Vagina (tissue), 2 donors: ENCODE data around the gene FBXW2. TPM values are rescaled to one million over a fixed set of nuclear protein-coding genes. Genes with fewer than 3 reads are reported as not detected.
A peak's percentile ranks its signal among the peaks of the same experiment; 100 is the strongest.
"Not testable (repeated sequence)": the region's sequence is repeated elsewhere in the genome, so short reads cannot be mapped to it uniquely, and the experiment has no call there.

Experiments
- DNase-seq, 2 donors: peaks; one replicate each; pipeline ENCODE4 v3.0.0-alpha.2; 2017; ENCODE audit errors: extremely low spot score in 2 of 2
- H3K27ac ChIP-seq: fragments of 200-600 bp; sonication (generic); one replicate; pipeline ENCODE4 v1.5.1; 2019
- H3K27me3 ChIP-seq: fragments of 200-600 bp; sonication (generic); one replicate; pipeline ENCODE4 v1.5.1; 2019
- H3K36me3 ChIP-seq, 2 donors: fragments of 200-600 bp; sonication (generic); one replicate each; pipeline ENCODE4 v1.5.1; 2017 to 2019
- H3K4me1 ChIP-seq: fragments of 200-600 bp; sonication (generic); one replicate; pipeline ENCODE4 v1.5.1; 2019
- H3K4me3 ChIP-seq, 2 donors: fragments of 200-600 bp; sonication (generic); 1 replicate in 1 of 2; 2 replicates in 1 of 2; pipeline ENCODE4 v1.5.1; 2016 to 2019
- H3K9me3 ChIP-seq: fragments of 200-600 bp; sonication (generic); one replicate; pipeline ENCODE4 v1.5.1; 2019
- CTCF ChIP-seq, 3 experiments: fragments of 450-650 bp in 2 of 3; fragments of 200-600 bp in 1 of 3; sonication (generic) in 1 of 3; IDR thresholded peaks; one replicate each; pipeline ENCODE4 v1.5.1; 2017 to 2019; ENCODE audit warnings: antibody characterized with exemption in 3 of 3, mild to moderate bottlenecking in 2 of 3, moderate library complexity in 2 of 3
- POLR2A ChIP-seq, 2 donors: fragments of 450-650 bp; IDR thresholded peaks; one replicate each; pipeline ENCODE4 v1.6.1; 2017; ENCODE audit warnings: antibody characterized with exemption in 2 of 2, mild to moderate bottlenecking in 2 of 2, moderate library complexity in 2 of 2
- POLR2AphosphoS5 ChIP-seq, 2 donors: sonication (generic); formaldehyde crosslinking; IDR thresholded peaks; one replicate each; pipeline ENCODE4 v1.9.0; 2017; ENCODE audit warnings: antibody characterized with exemption in 2 of 2, mild to moderate bottlenecking in 2 of 2, low read depth in 1 of 2; ENCODE audit not compliant: insufficient read depth in 1 of 2
- intact Hi-C: fragments of 100-400 bp; cut with DNase I; formaldehyde crosslinking; loops from one replicate; pipeline ENCODE4 v1.15.1; 2023
- total RNA-seq: library from RNA; depleted of rRNA; stranded (reverse); fragments of >200 nt; gene quantifications from one replicate; pipeline ENCODE4 v1.2.3, GENCODE V29; 2016

Gene FBXW2
- total RNA-seq, 1 donor from 2014 or later, result 33.1 TPM

- intact Hi-C loops, result no loop called here
- TF ChIP-seq POLR2A (IDR thresholded peaks at IDR 0.05) (no peak), CTCF (IDR thresholded peaks at IDR 0.05) (peak; percentile 84 to 94 (median 87))
- Histone ChIP-seq H3K9me3 (no peaks in the 10 kb centered on the region), H3K36me3 (no peaks in the 10 kb centered on the region), H3K27ac (no peak overlapping the region), H3K4me1 (no peaks in the 10 kb centered on the region), H3K27me3 (no peaks in the 10 kb centered on the region), H3K4me3 (no peak overlapping the region)
- DNase-seq, result no peak
These were observed 37.3 kb downstream of the FBXW2 start for GRCh38 chr9:120755810-120756434.

GRCh38 chr9:120755044-120755443 is 38.2 kb downstream of the FBXW2 start:
- DNase-seq, result no peak
- TF ChIP-seq CTCF (IDR thresholded peaks at IDR 0.05), result no peak
- no peak for TF ChIP-seq POLR2AphosphoS5 (IDR thresholded peaks at IDR 0.05; ENCODE audit: insufficient read depth in 1 of 2, low read depth in 1 of 2)
- TF ChIP-seq POLR2A (IDR thresholded peaks at IDR 0.05), result no peak
- Histone ChIP-seq H3K36me3 (no peaks in the 10 kb centered on the region), H3K27ac (no peak overlapping the region), H3K9me3 (no peaks in the 10 kb centered on the region), H3K4me1 (no peaks in the 10 kb centered on the region), H3K27me3 (no peaks in the 10 kb centered on the region), H3K4me3 (no peak overlapping the region)
- intact Hi-C loops, result no loop called here

GRCh38 chr9:120750421-120750820 is 42.8 kb downstream of the FBXW2 start:
- H3K4me1 ChIP-seq, result no peaks in the 10 kb centered on the region
- TF ChIP-seq POLR2AphosphoS5 (IDR thresholded peaks at IDR 0.05; ENCODE audit: insufficient read depth in 1 of 2, low read depth in 1 of 2) (no peak), POLR2A (IDR thresholded peaks at IDR 0.05) (no peak), CTCF (IDR thresholded peaks at IDR 0.05) (no peak)

GRCh38 chr9:120746366-120746765 is 46.9 kb downstream of the FBXW2 start:
- DNase-seq, intact Hi-C loops, H3K27me3 ChIP-seq: not testable (repeated sequence)

More at GRCh38 chr9:120750421-120750820, 42.8 kb downstream of the FBXW2 start:
- intact Hi-C loops, result no loop called here
- DNase-seq, result no peak
- no peak overlapping the region for H3K4me3 ChIP-seq
- no peaks in the 10 kb centered on the region for H3K9me3 ChIP-seq
- H3K27me3 ChIP-seq, result no peaks in the 10 kb centered on the region
- no peak overlapping the region for H3K27ac ChIP-seq
- no peaks in the 10 kb centered on the region for H3K36me3 ChIP-seq

GRCh38 chr9:120745278-120745677 is 47.9 kb downstream of the FBXW2 start:
- H3K36me3 ChIP-seq, result no peaks in the 10 kb centered on the region
- intact Hi-C loops, result no loop called here
- no peak overlapping the region for H3K27ac ChIP-seq
- no peaks in the 10 kb centered on the region for H3K4me1 ChIP-seq
- H3K27me3 ChIP-seq, result no peaks in the 10 kb centered on the region
- DNase-seq, result no peak
- TF ChIP-seq POLR2A (IDR thresholded peaks at IDR 0.05), result no peak
- no peak for TF ChIP-seq CTCF (IDR thresholded peaks at IDR 0.05)
- TF ChIP-seq POLR2AphosphoS5 (IDR thresholded peaks at IDR 0.05; ENCODE audit: insufficient read depth in 1 of 2, low read depth in 1 of 2), result no peak
- no peak overlapping the region for H3K4me3 ChIP-seq
- no peaks in the 10 kb centered on the region for H3K9me3 ChIP-seq

More at GRCh38 chr9:120746366-120746765, 46.9 kb downstream of the FBXW2 start:
- H3K4me3 ChIP-seq, H3K36me3 ChIP-seq, H3K4me1 ChIP-seq, H3K9me3 ChIP-seq, H3K27ac ChIP-seq: not testable (repeated sequence)
